Measurements from ENCODE around the gene DEXI.

Gene DEXI

DNA sequence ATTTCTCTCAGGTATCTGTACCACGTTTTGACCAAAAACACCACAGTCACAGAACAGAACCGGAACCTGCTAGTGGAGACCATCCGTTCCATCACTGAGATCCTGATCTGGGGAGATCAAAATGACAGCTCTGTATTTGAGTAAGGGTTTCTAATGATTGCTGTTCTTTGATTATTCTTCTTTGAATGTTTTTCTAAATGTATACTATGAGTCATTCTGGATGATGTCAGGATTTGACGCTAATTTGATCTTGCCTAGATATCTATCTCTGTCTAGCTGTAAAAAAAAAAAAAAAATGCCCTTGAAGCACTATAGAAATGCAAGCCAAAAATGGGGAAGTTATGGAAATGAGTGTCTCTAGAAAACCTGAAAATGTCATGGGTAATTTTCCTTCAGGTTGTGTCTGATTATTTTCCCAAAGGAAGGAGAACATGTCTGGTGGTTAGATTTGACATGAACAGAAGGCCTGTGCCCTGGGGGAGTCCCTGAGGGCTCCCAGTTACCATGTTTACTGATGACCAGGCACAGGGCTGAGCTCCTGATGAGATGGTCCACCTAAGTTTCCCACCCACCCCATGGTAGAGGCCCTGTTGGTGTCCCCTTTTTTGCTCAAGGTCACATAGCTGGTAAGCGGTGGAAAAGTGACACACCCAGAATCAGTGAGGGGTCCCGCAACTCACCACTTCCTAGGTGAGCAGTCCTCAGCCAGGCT lies 15.7 kb upstream of the DEXI start:
- no peak overlapping the region for H3K27ac ChIP-seq (ENCODE audit: low read length)

DNA sequence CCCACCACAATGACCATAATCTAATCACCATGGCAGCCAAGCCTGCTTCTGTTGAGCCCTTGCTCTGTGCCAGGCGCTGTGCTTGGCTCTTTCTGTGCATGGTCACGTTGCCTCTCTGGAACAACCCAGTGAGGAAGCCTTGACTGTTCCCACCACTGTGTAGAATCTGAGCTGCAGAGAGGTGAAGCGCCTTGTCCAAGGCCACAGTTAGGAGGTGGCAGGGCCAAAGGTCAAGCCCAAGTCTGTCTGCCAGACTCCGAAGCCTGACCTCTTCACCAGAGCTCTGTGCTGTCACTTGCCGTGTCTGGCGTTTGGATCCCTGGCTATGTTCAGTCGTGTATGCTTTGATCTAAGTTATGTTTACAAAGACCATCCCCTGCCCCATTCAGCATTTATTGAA lies 12.6 kb upstream of the DEXI start:
- Histone ChIP-seq H3K36me3 (ENCODE audit: control insufficient read depth, insufficient read depth, low read length) (no peaks in the 10 kb centered on the region), H3K27me3 (ENCODE audit: control insufficient read depth, insufficient read depth, low read length) (no peaks in the 10 kb centered on the region), H3K9me3 (ENCODE audit: control insufficient read depth, insufficient read depth, low read length) (no peaks in the 10 kb centered on the region), H3K4me3 (ENCODE audit: low read length) (no peak overlapping the region), H3K4me1 (ENCODE audit: control insufficient read depth, insufficient read depth, low read length) (peaks cover 2% of the 10 kb centered on the region; the same call in 1 of the 2 replicates), H3K27ac (ENCODE audit: low read length) (no peak overlapping the region)
- no CpG with 5 or more reads among the region's 7 CpGs for WGBS (ENCODE audit: insufficient coverage, insufficient read length)
- DNase-seq (ENCODE audit: low read depth, low spot score): no peak

More for the DNA sequence above, 15.7 kb upstream of the DEXI start:
- no peaks in the 10 kb centered on the region for H3K4me1 ChIP-seq (ENCODE audit: control insufficient read depth, insufficient read depth, low read length)
- H3K27me3 ChIP-seq (ENCODE audit: control insufficient read depth, insufficient read depth, low read length): no peaks in the 10 kb centered on the region
- no peaks in the 10 kb centered on the region for H3K9me3 ChIP-seq (ENCODE audit: control insufficient read depth, insufficient read depth, low read length)
- WGBS (ENCODE audit: insufficient coverage, insufficient read length): no CpG with 5 or more reads among the region's 6 CpGs
- DNase-seq (ENCODE audit: low read depth, low spot score): no peak
- H3K4me3 ChIP-seq (ENCODE audit: low read length): no peak overlapping the region
- H3K36me3 ChIP-seq (ENCODE audit: control insufficient read depth, insufficient read depth, low read length): no peaks in the 10 kb centered on the region

DNA sequence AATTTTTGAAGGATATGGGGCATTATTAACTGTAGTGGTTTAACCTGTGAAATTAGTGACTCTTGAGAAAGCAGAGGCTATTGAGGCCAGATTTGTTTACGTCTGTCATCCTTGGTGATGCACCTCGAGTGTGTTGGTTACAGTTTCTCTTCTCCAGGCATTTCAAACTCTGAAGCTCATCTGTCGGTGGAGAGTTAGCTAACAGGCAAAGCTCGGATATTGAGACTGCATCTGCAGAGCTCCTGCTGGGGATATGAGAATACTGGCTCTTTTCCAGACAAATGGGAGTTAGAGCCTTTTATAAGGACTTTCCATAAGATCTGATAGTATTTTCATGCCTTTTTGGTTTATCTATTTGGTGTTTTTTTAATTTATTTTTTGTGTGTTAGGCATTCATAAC lies 8.8 kb upstream of the DEXI start:
- no peaks in the 10 kb centered on the region for H3K27me3 ChIP-seq (ENCODE audit: control insufficient read depth, insufficient read depth, low read length)
- no peak for DNase-seq (ENCODE audit: low read depth, low spot score)
- peaks cover 15% of the 10 kb centered on the region; the same call in 1 of the 2 replicates for H3K4me1 ChIP-seq (ENCODE audit: control insufficient read depth, insufficient read depth, low read length)
- H3K27ac ChIP-seq (ENCODE audit: low read length): no peak overlapping the region
- H3K4me3 ChIP-seq (ENCODE audit: low read length): no peak overlapping the region
- no peaks in the 10 kb centered on the region for H3K9me3 ChIP-seq (ENCODE audit: control insufficient read depth, insufficient read depth, low read length)
- WGBS (ENCODE audit: insufficient coverage, insufficient read length): no CpG with 5 or more reads among the region's 4 CpGs
- no peaks in the 10 kb centered on the region for H3K36me3 ChIP-seq (ENCODE audit: control insufficient read depth, insufficient read depth, low read length)

DNA sequence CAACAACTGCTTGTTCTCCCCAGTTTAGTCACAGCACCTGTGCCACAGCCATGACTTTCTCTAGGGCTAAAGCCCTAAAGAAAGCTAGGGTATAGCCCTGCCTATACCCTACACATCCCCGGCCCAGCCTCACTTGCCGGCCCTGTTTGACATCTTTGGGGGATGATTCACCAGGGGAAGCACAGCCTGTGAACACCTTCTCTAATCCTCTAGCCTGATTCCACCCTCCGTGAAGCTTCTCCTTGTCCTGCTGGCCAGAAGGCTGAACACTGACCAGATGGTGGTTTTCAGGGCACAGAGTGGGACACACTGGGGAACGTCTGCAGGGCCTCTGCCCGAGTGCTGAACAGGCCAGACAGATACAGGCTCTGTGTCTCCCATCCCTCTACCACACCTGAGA lies 8.1 kb upstream of the DEXI start:
- Histone ChIP-seq H3K4me1 (ENCODE audit: control insufficient read depth, insufficient read depth, low read length) (peaks cover 17% of the 10 kb centered on the region; the same call in 1 of the 2 replicates), H3K9me3 (ENCODE audit: control insufficient read depth, insufficient read depth, low read length) (no peaks in the 10 kb centered on the region), H3K27ac (ENCODE audit: low read length) (no peak overlapping the region), H3K36me3 (ENCODE audit: control insufficient read depth, insufficient read depth, low read length) (no peaks in the 10 kb centered on the region), H3K4me3 (ENCODE audit: low read length) (no peak overlapping the region), H3K27me3 (ENCODE audit: control insufficient read depth, insufficient read depth, low read length) (no peaks in the 10 kb centered on the region)
- WGBS (ENCODE audit: insufficient coverage, insufficient read length): no CpG with 5 or more reads among the region's 5 CpGs
- DNase-seq (ENCODE audit: low read depth, low spot score): no peak

DNA sequence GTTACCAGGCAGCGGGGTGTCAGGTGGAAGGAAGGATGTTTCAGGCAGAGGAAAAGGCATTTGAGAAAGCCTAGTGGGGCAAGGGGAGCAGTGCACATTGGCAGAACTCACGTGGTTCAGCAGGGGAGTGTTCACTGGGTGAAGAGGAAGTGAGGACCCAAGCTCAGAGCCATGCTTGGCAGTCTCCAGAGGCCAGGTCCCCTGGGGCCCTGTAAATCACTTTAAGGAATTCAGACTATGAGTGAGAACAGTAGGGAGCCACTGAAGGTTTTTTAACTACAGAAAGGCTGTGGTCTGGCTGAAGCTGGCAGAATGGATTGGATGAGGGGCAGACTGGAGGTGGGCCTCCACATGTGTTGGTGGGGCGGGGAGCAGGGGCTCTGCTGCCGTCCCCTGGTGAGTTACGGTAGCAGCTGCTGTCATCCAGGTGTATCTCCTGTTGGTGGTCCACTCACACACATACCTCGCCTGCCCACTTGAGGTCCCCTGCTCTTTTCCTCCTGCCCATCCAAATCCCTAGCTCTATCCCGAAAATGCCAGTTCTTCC lies 7.2 kb upstream of the DEXI start:
- Histone ChIP-seq H3K27ac (ENCODE audit: low read length) (no peak overlapping the region), H3K36me3 (ENCODE audit: control insufficient read depth, insufficient read depth, low read length) (no peaks in the 10 kb centered on the region), H3K27me3 (ENCODE audit: control insufficient read depth, insufficient read depth, low read length) (no peaks in the 10 kb centered on the region), H3K4me1 (ENCODE audit: control insufficient read depth, insufficient read depth, low read length) (peaks cover 17% of the 10 kb centered on the region; the same call in 1 of the 2 replicates), H3K4me3 (ENCODE audit: low read length) (no peak overlapping the region), H3K9me3 (ENCODE audit: control insufficient read depth, insufficient read depth, low read length) (no peaks in the 10 kb centered on the region)
- DNase-seq (ENCODE audit: low read depth, low spot score): no peak
- no CpG with 5 or more reads among the region's 7 CpGs for WGBS (ENCODE audit: insufficient coverage, insufficient read length)

DNA sequence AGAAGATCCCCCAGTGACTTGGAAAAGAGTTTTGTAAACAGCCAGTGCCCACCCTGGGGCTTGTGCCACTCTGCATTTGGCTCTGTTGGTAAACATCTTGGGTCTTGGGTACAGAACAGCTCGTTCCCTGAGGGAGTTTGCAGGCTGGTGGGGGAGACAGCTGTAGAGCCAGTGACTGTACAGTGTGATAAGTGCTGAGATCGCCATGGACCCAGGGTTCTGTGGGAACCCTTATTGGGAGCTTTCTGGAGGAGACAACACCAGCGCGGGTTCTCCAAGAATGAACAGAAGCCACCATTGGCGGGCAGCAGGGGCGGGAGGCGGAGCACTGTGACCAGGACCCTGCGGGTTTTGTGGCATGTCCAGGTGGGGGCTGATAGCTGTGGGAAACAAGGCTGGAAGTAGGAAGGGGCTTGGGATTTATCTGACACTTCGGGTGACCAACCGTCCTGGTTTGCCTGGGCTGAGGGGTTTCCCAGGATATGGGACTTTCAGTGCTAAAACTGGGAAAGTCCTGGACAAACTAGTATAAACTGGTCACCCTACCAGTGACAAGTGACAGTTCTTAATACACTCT lies 5.0 kb upstream of the DEXI start:
- H3K27ac ChIP-seq (ENCODE audit: low read length): no peak overlapping the region
- peaks cover 17% of the 10 kb centered on the region; the same call in 1 of the 2 replicates for H3K4me1 ChIP-seq (ENCODE audit: control insufficient read depth, insufficient read depth, low read length)
- no peaks in the 10 kb centered on the region for H3K36me3 ChIP-seq (ENCODE audit: control insufficient read depth, insufficient read depth, low read length)
- no peaks in the 10 kb centered on the region for H3K27me3 ChIP-seq (ENCODE audit: control insufficient read depth, insufficient read depth, low read length)
- WGBS (ENCODE audit: insufficient coverage, insufficient read length): no CpG with 5 or more reads among the region's 10 CpGs
- no peaks in the 10 kb centered on the region for H3K9me3 ChIP-seq (ENCODE audit: control insufficient read depth, insufficient read depth, low read length)
- H3K4me3 ChIP-seq (ENCODE audit: low read length): no peak overlapping the region
- DNase-seq (ENCODE audit: low read depth, low spot score): no peak

DNA sequence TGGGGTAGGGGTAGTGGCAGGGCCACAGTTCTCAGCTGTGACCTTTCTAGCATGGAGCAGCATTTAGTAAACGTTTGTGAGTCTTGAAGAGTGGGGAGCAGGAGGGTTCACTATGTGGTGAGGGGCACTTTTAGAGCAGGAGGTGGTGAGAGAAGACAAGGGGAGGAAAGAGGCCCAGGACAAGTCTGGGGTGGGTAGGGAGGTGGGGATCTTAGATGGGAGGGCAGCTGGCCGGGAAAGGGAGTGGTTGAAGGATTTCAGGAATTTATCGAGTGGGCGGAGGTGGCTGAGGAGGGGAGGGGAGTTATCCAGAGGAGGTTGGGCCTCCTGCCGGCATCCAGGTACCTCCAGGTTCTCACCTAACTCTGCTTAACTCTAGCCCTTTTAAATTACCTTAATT lies 4.0 kb upstream of the DEXI start:
- no peak overlapping the region for H3K4me3 ChIP-seq (ENCODE audit: low read length)
- no peaks in the 10 kb centered on the region for H3K36me3 ChIP-seq (ENCODE audit: control insufficient read depth, insufficient read depth, low read length)
- H3K27ac ChIP-seq (ENCODE audit: low read length): no peak overlapping the region
- no CpG with 5 or more reads among the region's 5 CpGs for WGBS (ENCODE audit: insufficient coverage, insufficient read length)
- no peaks in the 10 kb centered on the region for H3K27me3 ChIP-seq (ENCODE audit: control insufficient read depth, insufficient read depth, low read length)
- DNase-seq (ENCODE audit: low read depth, low spot score): no peak
- H3K4me1 ChIP-seq (ENCODE audit: control insufficient read depth, insufficient read depth, low read length): peaks cover 17% of the 10 kb centered on the region; the same call in 1 of the 2 replicates
- H3K9me3 ChIP-seq (ENCODE audit: control insufficient read depth, insufficient read depth, low read length): no peaks in the 10 kb centered on the region

DNA sequence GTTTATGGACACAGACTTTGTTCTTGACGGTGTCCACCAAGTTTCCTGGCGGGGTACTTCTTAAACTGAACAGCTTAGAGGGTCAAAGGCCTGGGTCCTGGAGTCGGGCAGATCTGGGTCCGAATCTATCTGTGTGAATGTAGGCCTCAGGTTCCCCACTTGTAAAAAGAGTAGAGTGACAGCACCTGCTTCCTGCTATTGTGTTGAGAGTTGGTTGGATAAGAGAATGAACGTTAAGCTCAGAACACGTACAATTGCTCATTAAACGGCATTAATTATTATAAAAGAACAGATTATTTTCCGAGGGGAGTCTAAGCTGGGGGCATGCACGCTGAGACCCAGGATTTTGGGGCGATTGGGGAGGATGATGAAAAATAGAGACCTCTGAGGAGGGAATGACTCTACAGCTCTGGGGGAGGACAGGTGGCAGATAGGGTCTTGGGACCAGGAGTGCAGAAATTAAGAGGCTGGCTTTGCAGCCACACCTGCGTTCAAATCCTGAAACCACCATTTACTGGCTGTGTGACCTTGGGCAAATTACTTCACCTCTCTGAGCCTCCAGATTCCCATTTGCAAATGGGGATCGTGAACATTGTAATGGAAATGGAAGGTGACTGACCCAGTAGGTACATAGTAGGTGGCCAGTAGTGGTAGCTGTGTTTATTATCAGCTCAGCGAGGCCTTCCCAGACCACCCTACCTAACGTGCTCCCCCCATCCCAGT lies 3.0 kb upstream of the DEXI start:
- no peaks in the 10 kb centered on the region for H3K27me3 ChIP-seq (ENCODE audit: control insufficient read depth, insufficient read depth, low read length)
- H3K4me1 ChIP-seq (ENCODE audit: control insufficient read depth, insufficient read depth, low read length): peaks cover 18% of the 10 kb centered on the region; the same call in 1 of the 2 replicates
- no peak for DNase-seq (ENCODE audit: low read depth, low spot score)
- WGBS (ENCODE audit: insufficient coverage, insufficient read length): no CpG with 5 or more reads among the region's 14 CpGs
- H3K4me3 ChIP-seq (ENCODE audit: low read length): peak overlapping the region; percentile 91; the same call in 1 of the 2 replicates
- no peak overlapping the region for H3K27ac ChIP-seq (ENCODE audit: low read length)
- no peaks in the 10 kb centered on the region for H3K9me3 ChIP-seq (ENCODE audit: control insufficient read depth, insufficient read depth, low read length)
- H3K36me3 ChIP-seq (ENCODE audit: control insufficient read depth, insufficient read depth, low read length): no peaks in the 10 kb centered on the region

DNA sequence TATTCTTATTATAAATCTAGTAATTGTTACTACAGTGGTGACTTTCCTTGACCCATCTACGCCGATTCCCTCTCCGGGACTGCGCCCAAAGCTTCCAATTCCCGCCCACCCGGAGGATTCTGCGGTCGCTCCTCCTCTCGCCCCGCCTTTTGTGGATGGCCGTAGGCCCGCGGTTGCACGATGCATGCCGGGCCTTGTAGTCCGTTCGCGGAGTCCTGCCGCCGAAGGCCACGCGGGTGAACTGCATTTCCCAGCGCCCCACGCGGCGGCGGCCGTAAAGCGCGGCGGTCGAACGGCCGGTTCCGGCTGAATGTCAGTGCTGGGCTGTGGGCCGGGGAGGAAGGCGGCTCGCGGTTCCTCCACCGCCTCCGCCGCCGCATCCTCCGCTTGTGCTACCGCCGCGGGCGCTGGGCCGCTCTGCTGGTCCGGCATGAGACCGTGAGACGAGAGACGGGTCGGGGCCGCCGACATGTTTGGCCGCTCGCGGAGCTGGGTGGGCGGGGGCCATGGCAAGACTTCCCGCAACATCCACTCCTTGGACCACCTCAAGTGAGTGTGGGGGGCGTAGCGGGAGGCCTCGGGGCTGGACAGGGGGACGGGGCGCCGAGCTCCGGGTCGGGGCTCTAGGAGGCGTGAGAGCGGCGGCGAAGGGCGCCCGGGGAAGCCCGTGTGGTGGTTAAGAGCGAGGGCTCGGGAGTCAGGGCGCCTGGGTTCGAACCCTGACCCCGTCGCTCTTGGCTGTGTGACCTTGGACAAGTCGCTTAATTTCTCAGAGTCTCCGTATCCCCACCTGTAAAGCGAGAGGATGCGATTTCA lies 2.2 kb upstream of the DEXI start, which contains the start of gene CLEC16A:
TSS of gene CLEC16A (plus strand) at position 316 of the 816 bp plus-strand sequence. CDS start at position 470, 154 bp downstream.
- peak; percentile 87 for DNase-seq (ENCODE audit: low read depth, low spot score)
- no peak within 1 kb of the TSS for H3K27ac ChIP-seq (ENCODE audit: low read length)
- no peaks in the 10 kb centered on the region for H3K27me3 ChIP-seq (ENCODE audit: control insufficient read depth, insufficient read depth, low read length)
- WGBS (ENCODE audit: insufficient coverage, insufficient read length): no CpG with 5 or more reads among the region's 86 CpGs
- peaks cover 16% of the 10 kb centered on the region; the same call in 1 of the 2 replicates for H3K4me1 ChIP-seq (ENCODE audit: control insufficient read depth, insufficient read depth, low read length)
- peak within 1 kb of the TSS; percentile 91 for H3K4me3 ChIP-seq (ENCODE audit: low read length)
- no peaks in the 10 kb centered on the region for H3K36me3 ChIP-seq (ENCODE audit: control insufficient read depth, insufficient read depth, low read length)
- H3K9me3 ChIP-seq (ENCODE audit: control insufficient read depth, insufficient read depth, low read length): no peaks in the 10 kb centered on the region

DNA sequence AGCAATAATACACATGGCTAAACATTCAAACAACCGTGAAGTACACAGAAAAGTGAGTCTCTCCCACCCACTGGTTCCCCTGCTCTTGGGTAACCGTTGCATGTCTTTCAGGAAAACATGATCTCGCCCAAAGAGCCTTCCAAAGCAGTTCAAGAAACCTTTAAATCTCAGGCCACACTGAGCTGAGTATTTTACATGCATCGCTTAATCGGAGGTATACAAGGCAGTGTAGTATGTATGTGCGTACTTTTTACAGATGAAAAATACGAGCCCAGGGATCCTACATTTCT lies 741 bp upstream of the DEXI start:
- Histone ChIP-seq H3K4me3 (ENCODE audit: low read length) (no peak overlapping the region), H3K27me3 (ENCODE audit: control insufficient read depth, insufficient read depth, low read length) (no peaks in the 10 kb centered on the region), H3K4me1 (ENCODE audit: control insufficient read depth, insufficient read depth, low read length) (peaks cover 10% of the 10 kb centered on the region; the same call in 1 of the 2 replicates), H3K27ac (ENCODE audit: low read length) (no peak overlapping the region), H3K9me3 (ENCODE audit: control insufficient read depth, insufficient read depth, low read length) (no peaks in the 10 kb centered on the region), H3K36me3 (ENCODE audit: control insufficient read depth, insufficient read depth, low read length) (no peaks in the 10 kb centered on the region)
- DNase-seq (ENCODE audit: low read depth, low spot score): no peak
- WGBS (ENCODE audit: insufficient coverage, insufficient read length): no CpG with 5 or more reads among the region's 7 CpGs
